Measurements from ENCODE around the gene PREX1. TPM values are rescaled to one million over a fixed set of nuclear protein-coding genes. Genes with fewer than 3 reads are reported as not detected.

Gene PREX1
- total RNA-seq, 4 donors from 2014 or later = 7.5 to 10.9 (median 9.1) TPM

DNA sequence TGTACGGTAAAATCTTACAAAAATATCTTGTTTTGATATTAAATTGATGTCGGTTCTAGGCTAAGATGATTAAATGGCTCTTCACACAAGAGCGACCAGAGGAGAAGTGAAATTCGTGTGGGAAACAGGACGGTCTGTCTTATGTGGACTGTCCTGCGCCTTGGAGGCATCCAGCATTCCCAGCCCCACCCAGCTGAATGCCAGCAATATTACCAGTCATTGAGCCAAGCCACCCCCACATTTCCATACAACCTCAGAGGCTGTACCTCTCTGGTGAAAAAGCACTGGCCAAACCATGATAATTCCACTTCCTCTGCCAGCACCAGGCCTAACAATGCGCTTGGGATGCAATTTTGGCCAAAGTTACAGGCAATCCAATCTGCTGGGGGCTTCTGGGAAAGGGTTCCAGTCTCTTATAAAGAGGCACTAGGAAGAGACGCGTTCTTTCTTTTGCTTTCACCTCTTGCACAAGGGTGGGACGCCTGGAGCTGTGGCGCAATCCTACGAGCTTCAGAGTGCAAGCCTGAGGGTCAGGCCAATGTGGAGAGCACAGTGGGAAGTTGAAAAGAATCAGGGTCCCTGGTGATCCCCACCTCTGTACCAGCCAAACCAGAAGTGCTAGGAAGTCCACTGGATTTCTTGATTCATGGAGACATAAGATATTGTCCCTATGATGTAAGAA is 213.1 kb downstream of the PREX1 start:
- Histone ChIP-seq H3K4me1 (no peaks in the 10 kb centered on the region), H3K9me3 (no peaks in the 10 kb centered on the region), H3K27ac (no peak overlapping the region), H3K4me3 (no peak overlapping the region), H3K36me3 (no peaks in the 10 kb centered on the region), H3K27me3 (no peaks in the 10 kb centered on the region)
- intact Hi-C loops (cut with DNase I; ENCODE audit: low total_unique reads) (no loop called here), in situ Hi-C loops (cut with MboI; ENCODE audit: low sequenced_read_pairs in 4 of 4) (loop anchor here (5.0 to 25.0 kb wide), 8 partner anchors 827 to 1427 kb away; partner anchors contain the start of gene SULF2 (in 3 of the 4))
- ATAC-seq (no peak), DNase-seq (no peak)
- no peak for TF ChIP-seq POLR2A (IDR thresholded peaks at IDR 0.05)
- TF ChIP-seq, protein P1, sequence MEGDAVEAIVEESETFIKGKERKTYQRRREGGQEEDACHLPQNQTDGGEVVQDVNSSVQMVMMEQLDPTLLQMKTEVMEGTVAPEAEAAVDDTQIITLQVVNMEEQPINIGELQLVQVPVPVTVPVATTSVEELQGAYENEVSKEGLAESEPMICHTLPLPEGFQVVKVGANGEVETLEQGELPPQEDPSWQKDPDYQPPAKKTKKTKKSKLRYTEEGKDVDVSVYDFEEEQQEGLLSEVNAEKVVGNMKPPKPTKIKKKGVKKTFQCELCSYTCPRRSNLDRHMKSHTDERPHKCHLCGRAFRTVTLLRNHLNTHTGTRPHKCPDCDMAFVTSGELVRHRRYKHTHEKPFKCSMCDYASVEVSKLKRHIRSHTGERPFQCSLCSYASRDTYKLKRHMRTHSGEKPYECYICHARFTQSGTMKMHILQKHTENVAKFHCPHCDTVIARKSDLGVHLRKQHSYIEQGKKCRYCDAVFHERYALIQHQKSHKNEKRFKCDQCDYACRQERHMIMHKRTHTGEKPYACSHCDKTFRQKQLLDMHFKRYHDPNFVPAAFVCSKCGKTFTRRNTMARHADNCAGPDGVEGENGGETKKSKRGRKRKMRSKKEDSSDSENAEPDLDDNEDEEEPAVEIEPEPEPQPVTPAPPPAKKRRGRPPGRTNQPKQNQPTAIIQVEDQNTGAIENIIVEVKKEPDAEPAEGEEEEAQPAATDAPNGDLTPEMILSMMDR (IDR thresholded peaks at IDR 0.05 in 4 of 5, conservative IDR thresholded peaks at IDR 0.05 in 1 of 5) = no peak

GRCh38 chr20:48613926-48614325 is 213.9 kb downstream of the PREX1 start:
- no peak for DNase-seq

DNA sequence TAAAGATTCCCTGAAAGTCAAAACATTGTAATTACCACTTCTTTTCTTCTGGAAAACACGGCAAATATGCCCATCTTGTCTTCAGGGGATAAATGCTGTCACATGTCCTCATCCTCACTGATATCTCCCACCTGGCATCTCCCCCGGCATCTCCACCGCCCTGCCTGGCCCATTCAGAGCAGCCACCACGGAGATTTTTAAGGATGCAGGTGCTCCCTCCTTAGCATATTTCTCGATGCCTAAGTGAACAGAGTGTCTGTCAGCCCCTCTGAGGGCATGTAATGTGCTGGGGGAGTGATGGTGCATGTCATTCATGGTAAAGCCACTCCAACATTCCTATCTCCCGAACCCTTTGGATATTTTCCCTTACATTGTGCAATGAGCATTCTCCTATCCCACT is 215.5 kb downstream of the PREX1 start:
- Histone ChIP-seq H3K27ac (no peak overlapping the region), H3K4me1 (no peaks in the 10 kb centered on the region), H3K27me3 (no peaks in the 10 kb centered on the region), H3K36me3 (no peaks in the 10 kb centered on the region), H3K9me3 (no peaks in the 10 kb centered on the region), H3K4me3 (no peak overlapping the region)
- intact Hi-C loops (cut with DNase I; ENCODE audit: low total_unique reads) (no loop called here), in situ Hi-C loops (cut with MboI; ENCODE audit: low sequenced_read_pairs in 4 of 4) (loop anchor here in 3 of 4 donors (10.0 to 25.0 kb wide), 4 partner anchors 825 to 1425 kb away; partner anchors contain the start of gene SULF2 (in 2 of the 3))
- DNase-seq (no peak), ATAC-seq (no peak)
- no peak for TF ChIP-seq POLR2A (IDR thresholded peaks at IDR 0.05)
- TF ChIP-seq, protein P1 (IDR thresholded peaks at IDR 0.05 in 4 of 5, conservative IDR thresholded peaks at IDR 0.05 in 1 of 5) = no peak

More at GRCh38 chr20:48613926-48614325, 213.9 kb downstream of the PREX1 start:
- Histone ChIP-seq H3K36me3 (no peaks in the 10 kb centered on the region), H3K9me3 (no peaks in the 10 kb centered on the region), H3K4me3 (no peak overlapping the region), H3K4me1 (no peaks in the 10 kb centered on the region), H3K27ac (no peak overlapping the region), H3K27me3 (no peaks in the 10 kb centered on the region)
- no peak for TF ChIP-seq POLR2A (IDR thresholded peaks at IDR 0.05)
- TF ChIP-seq, protein P1 (IDR thresholded peaks at IDR 0.05 in 4 of 5, conservative IDR thresholded peaks at IDR 0.05 in 1 of 5) = no peak
- no peak for ATAC-seq
- intact Hi-C loops (cut with DNase I; ENCODE audit: low total_unique reads) = no loop called here
- in situ Hi-C loops (cut with MboI; ENCODE audit: low sequenced_read_pairs in 4 of 4) = loop anchor here in 3 of 4 donors (10.0 to 25.0 kb wide), 4 partner anchors 827 to 1427 kb away; partner anchors contain the start of gene SULF2 (in 2 of the 3)

DNA sequence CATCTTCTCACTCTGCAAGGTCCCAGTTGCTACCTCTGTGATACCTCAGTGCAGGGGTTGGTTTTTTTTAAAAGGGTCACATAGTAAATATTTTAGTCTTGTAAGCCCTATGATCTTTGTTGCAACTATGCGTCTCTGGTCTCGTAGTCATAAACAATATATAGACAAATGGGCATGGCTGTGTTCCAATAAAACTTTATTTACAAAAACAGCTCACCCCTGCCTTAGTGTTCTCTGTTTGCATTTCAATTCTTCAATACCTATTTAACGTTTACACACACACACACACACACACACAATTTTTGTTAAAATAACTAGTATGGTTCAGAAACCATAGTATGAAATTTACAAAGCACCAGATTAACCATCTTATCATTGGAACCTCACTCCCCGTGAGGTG is 216.8 kb downstream of the PREX1 start:
- ATAC-seq (no peak), DNase-seq (no peak)
- Histone ChIP-seq H3K27me3 (no peaks in the 10 kb centered on the region), H3K27ac (no peak overlapping the region), H3K9me3 (no peaks in the 10 kb centered on the region), H3K4me1 (no peaks in the 10 kb centered on the region), H3K4me3 (no peak overlapping the region), H3K36me3 (no peaks in the 10 kb centered on the region)
- in situ Hi-C loops (cut with MboI; ENCODE audit: low sequenced_read_pairs in 4 of 4) = loop anchor here in 3 of 4 donors (10.0 to 25.0 kb wide), 4 partner anchors 824 to 1424 kb away; partner anchors contain the start of gene SULF2 (in 2 of the 3)
- TF ChIP-seq POLR2A (IDR thresholded peaks at IDR 0.05) = no peak
- TF ChIP-seq, protein P1 (IDR thresholded peaks at IDR 0.05 in 4 of 5, conservative IDR thresholded peaks at IDR 0.05 in 1 of 5) = no peak
- intact Hi-C loops (cut with DNase I; ENCODE audit: low total_unique reads) = no loop called here

Measured in gastrocnemius medialis (tissue), 4 donors.